A549 treated with Mapracorat at 1 μM for 4 hours (cell line): ENCODE results near the gene CBX5. TPM values are rescaled to one million over a fixed set of nuclear protein-coding genes. Genes with fewer than 3 reads are reported as not detected.

Experiments used
- total RNA-seq: library from RNA; stranded (reverse); fragments of 200-300 nt; extraction: Qiagen RNA extraction; gene quantifications from 5 replicates; pipeline ENCODE4 v1.2.3, GENCODE V29; 2022

The CBX5 gene
- 21.4 to 26.6 TPM (median 23.3 TPM) in 5 replicates for total RNA-seq

GRCh38 chr12:54279632-54280467, at the start of gene CBX5:
Gene CBX5, minus strand, starts transcription at chr12:54280122. Its CDS starts 22,472 bp downstream, at chr12:54257650.

GRCh38 chr12:54324617-54325441, 44.9 kb upstream of the CBX5 start, which contains the start of gene COPZ1:
Gene COPZ1, plus strand, starts transcription at chr12:54325131. Its CDS starts 33 bp downstream, at chr12:54325164.

GRCh38 chr12:54300732-54301427, 21.0 kb upstream of the CBX5 start, which contains the start of gene NFE2:
Gene NFE2, minus strand, starts transcription at chr12:54301015. Its CDS starts 5,767 bp downstream, at chr12:54295248.

GRCh38 chr12:54280468-54281260, 742 bp upstream of the CBX5 start, which contains the start of gene HNRNPA1:
Gene HNRNPA1, plus strand, starts transcription at chr12:54280726. Its CDS starts 82 bp downstream, at chr12:54280808.

Other genes starting within 250 kb of the CBX5 start
- 0.33 to 0.82 TPM (median 0.64 TPM) in 5 replicates for gene HOXC5, start 247.1 kb downstream of the CBX5 start, total RNA-seq
- 2.1 to 3.7 TPM (median 3.3 TPM) in 5 replicates for gene HOXC4, start 226.3 kb downstream of the CBX5 start, total RNA-seq
- 29.9 to 35.4 TPM (median 30.3 TPM) in 5 replicates for gene SMUG1, start 91.1 kb downstream of the CBX5 start, total RNA-seq
- gene HNRNPA1, start 604 bp upstream of the CBX5 start, total RNA-seq = 1,506 to 2,471 TPM (median 1,550 TPM) in 5 replicates
- gene NFE2, start 20.9 kb upstream of the CBX5 start, total RNA-seq = 0.07 TPM in 1 of 5 replicates, not detected in the others
- 202 to 296 TPM (median 223 TPM) in 5 replicates for gene COPZ1, start 45.0 kb upstream of the CBX5 start, total RNA-seq
- 0.09 to 0.15 TPM in 2 of 5 replicates, not detected in the others for gene GPR84, start 84.4 kb upstream of the CBX5 start, total RNA-seq
- 14.6 to 21.4 TPM (median 21.1 TPM) in 5 replicates for gene ZNF385A, start 104.6 kb upstream of the CBX5 start, total RNA-seq
- gene ITGA5, start 139.1 kb upstream of the CBX5 start, total RNA-seq = 196 to 304 TPM (median 265 TPM) in 5 replicates
- not detected in 5 replicates for gene GTSF1, start 193.5 kb upstream of the CBX5 start, total RNA-seq
- gene NCKAP1L, start 217.6 kb upstream of the CBX5 start, total RNA-seq = not detected in 5 replicates